ENCODE measurements around the gene RAD23A. TPM values are rescaled to one million over a fixed set of nuclear protein-coding genes. Genes with fewer than 3 reads are reported as not detected.

Gene RAD23A
- total RNA-seq, 2 donors from 2014 or later, result 146 to 207 TPM

GRCh38 chr19:12933287-12934072, 12.2 kb upstream of the RAD23A start, which contains the start of gene FARSA:
FARSA (minus strand) TSS chr19:12933711; CDS start chr19:12933696, 15 bp downstream.
- peaks cover 19 to 30% of the 10 kb centered on the region in 2 donors for H3K36me3 Mint-ChIP-seq
- ATAC-seq (peak; percentile 70 to 74), DNase-seq (ENCODE audit: low spot score in 2 of 2) (peak; percentile 87 to 89)
- H3K9me3 Mint-ChIP-seq, result no peaks in the 10 kb centered on the region
- H3K27ac Mint-ChIP-seq, result peak within 1 kb of the TSS; percentile 97 to 98

GRCh38 chr19:12935071-12935470, 10.6 kb upstream of the RAD23A start:
- no peak overlapping the region for H3K27ac Mint-ChIP-seq
- no peaks in the 10 kb centered on the region for H3K9me3 Mint-ChIP-seq
- no peak for ATAC-seq
- H3K36me3 Mint-ChIP-seq, result peaks cover 35 to 36% of the 10 kb centered on the region in 2 donors
- DNase-seq (ENCODE audit: low spot score in 2 of 2), result no peak

DNA sequence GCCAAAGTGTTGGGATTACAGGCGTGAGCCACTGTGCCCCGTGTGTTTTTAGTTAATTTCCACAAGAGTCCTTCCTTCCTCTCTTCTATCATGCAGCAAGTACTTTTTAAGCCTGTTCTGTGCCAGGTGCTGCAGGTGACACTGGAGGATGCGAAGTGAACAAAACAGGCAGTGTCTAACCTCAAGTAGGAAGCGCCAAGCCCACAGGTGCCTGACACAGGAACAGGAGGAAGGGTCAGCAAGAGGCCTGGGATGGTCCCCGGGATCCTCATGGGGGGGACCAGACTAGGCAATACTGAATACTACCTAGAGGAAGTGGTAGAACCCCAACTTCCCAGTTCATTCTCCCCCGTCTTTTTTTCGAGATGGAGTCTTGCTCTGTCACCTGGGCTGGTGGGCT, 9.1 kb upstream of the RAD23A start:
- no peak for DNase-seq (ENCODE audit: low spot score in 2 of 2)
- H3K9me3 Mint-ChIP-seq, result no peaks in the 10 kb centered on the region
- no peak overlapping the region for H3K27ac Mint-ChIP-seq
- ATAC-seq, result no peak
- H3K36me3 Mint-ChIP-seq, result peaks cover 45 to 49% of the 10 kb centered on the region in 2 donors

DNA sequence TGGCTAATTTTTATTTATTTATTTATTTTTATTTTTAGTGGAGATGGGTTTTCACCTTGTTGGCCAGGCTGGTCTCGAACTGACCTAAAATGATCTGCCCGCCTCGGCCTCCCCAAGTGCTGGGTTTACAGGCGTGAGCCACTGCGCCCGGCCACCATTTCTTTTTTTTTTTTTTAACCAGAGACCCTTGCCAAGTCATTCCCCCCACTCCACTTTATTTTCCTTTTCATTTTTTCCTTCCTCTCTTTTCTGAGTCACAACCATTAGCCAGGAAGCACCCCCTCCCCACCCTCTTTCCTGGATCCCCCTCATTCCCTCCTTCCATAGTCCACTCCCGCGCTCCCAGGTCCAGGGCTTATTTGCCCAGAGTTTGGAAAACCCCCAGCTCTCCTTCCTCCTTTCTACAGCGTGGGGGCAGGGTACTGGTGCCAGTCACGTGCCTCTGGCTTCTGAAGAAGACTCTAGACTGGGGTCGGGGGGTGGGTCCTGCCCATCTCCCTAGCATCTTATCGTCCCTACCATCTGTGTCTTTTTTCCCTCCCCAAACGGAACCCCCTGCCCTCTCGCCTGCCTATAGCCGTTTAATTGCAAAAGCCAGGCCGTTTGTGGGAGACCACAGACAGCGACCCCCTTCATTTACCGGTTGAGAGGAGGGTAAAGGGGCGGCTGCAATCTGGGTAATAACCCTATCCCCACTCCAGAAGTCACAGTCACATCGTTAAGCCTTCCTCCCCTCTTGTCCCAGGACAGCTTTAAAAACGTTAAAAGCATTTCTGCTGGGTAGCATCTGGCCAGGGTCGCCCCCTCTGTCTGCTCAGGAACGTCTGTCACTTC, 8.4 kb upstream of the RAD23A start:
- H3K27ac Mint-ChIP-seq, result peak overlapping the region; percentile 97 to 99
- no peaks in the 10 kb centered on the region for H3K9me3 Mint-ChIP-seq
- peaks cover 44 to 55% of the 10 kb centered on the region in 2 donors for H3K36me3 Mint-ChIP-seq
- DNase-seq (ENCODE audit: low spot score in 2 of 2) (peak in 1 of 2 donors; percentile 22), ATAC-seq (no peak)

GRCh38 chr19:12937927-12938778, 7.5 kb upstream of the RAD23A start, which contains the start of gene CALR:
CALR (plus strand) TSS chr19:12938609; CDS start chr19:12938680, 71 bp downstream.
- Mint-ChIP-seq H3K27ac (peak within 1 kb of the TSS; percentile 97 to 99), H3K36me3 (peaks cover 37 to 51% of the 10 kb centered on the region in 2 donors), H3K9me3 (no peaks in the 10 kb centered on the region)
- DNase-seq (ENCODE audit: low spot score in 2 of 2) (peak; percentile 99), ATAC-seq (peak; percentile 87 to 89)

- ATAC-seq, result peak; percentile 2
- Mint-ChIP-seq H3K27ac (peak overlapping the region; percentile 97 to 99), H3K9me3 (no peaks in the 10 kb centered on the region), H3K36me3 (peaks cover 36 to 52% of the 10 kb centered on the region in 2 donors)
- DNase-seq (ENCODE audit: low spot score in 2 of 2), result peak in 1 of 2 donors; percentile 40
These were observed 6.7 kb upstream of the RAD23A start for GRCh38 chr19:12938779-12939601.

GRCh38 chr19:12939975-12940423, 5.7 kb upstream of the RAD23A start:
- peak overlapping the region; percentile 97 to 99 for H3K27ac Mint-ChIP-seq
- no peak for ATAC-seq
- DNase-seq (ENCODE audit: low spot score in 2 of 2), result no peak
- H3K36me3 Mint-ChIP-seq, result peaks cover 40 to 61% of the 10 kb centered on the region in 2 donors
- no peaks in the 10 kb centered on the region for H3K9me3 Mint-ChIP-seq

- Mint-ChIP-seq H3K9me3 (no peaks in the 10 kb centered on the region), H3K36me3 (peaks cover 48 to 65% of the 10 kb centered on the region in 2 donors), H3K27ac (peak overlapping the region; percentile 97 to 99)
- DNase-seq (ENCODE audit: low spot score in 2 of 2), result no peak
- no peak for ATAC-seq
These were observed 4.8 kb upstream of the RAD23A start for GRCh38 chr19:12940897-12941296.

- Mint-ChIP-seq H3K9me3 (no peaks in the 10 kb centered on the region), H3K27ac (peak overlapping the region; percentile 42 to 79), H3K36me3 (peaks cover 58 to 75% of the 10 kb centered on the region in 2 donors)
- ATAC-seq, result no peak
- DNase-seq (ENCODE audit: low spot score in 2 of 2), result no peak
These were observed 2.1 kb upstream of the RAD23A start for GRCh38 chr19:12943437-12944044.

DNA sequence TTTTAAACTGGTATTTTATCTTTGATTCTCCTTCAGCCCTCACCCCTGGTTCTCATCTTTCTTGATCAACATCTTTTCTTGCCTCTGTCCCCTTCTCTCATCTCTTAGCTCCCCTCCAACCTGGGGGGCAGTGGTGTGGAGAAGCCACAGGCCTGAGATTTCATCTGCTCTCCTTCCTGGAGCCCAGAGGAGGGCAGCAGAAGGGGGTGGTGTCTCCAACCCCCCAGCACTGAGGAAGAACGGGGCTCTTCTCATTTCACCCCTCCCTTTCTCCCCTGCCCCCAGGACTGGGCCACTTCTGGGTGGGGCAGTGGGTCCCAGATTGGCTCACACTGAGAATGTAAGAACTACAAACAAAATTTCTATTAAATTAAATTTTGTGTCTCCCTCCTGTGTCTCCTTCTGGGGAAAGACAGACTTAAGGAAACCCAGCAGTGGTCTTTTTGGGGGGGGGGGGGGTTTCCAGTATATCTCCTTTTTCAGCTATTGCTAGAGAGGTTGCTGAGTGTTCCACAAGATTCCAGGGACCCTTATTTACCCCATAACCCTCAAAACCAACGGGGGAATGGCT, 1.5 kb upstream of the RAD23A start:
- ATAC-seq (no peak), DNase-seq (ENCODE audit: low spot score in 2 of 2) (no peak)
- Mint-ChIP-seq H3K9me3 (no peaks in the 10 kb centered on the region), H3K27ac (peak overlapping the region; percentile 97 to 100), H3K36me3 (peaks cover 52 to 69% of the 10 kb centered on the region in 2 donors)

GRCh38 chr19:12946092-12946721, 545 bp downstream of the RAD23A start:
- ATAC-seq, result peak; percentile 43 to 58
- H3K27ac Mint-ChIP-seq, result peak overlapping the region; percentile 97 to 98
- peak in 1 of 2 donors; percentile 59 for DNase-seq (ENCODE audit: low spot score in 2 of 2)
- H3K9me3 Mint-ChIP-seq, result no peaks in the 10 kb centered on the region
- peaks cover 45 to 61% of the 10 kb centered on the region in 2 donors for H3K36me3 Mint-ChIP-seq

GRCh38 chr19:12946731-12947496, 1.3 kb downstream of the RAD23A start:
- Mint-ChIP-seq H3K9me3 (no peaks in the 10 kb centered on the region), H3K27ac (peak overlapping the region; percentile 97 to 98), H3K36me3 (peaks cover 45 to 60% of the 10 kb centered on the region in 2 donors)
- ATAC-seq (no peak), DNase-seq (ENCODE audit: low spot score in 2 of 2) (no peak)

DNA sequence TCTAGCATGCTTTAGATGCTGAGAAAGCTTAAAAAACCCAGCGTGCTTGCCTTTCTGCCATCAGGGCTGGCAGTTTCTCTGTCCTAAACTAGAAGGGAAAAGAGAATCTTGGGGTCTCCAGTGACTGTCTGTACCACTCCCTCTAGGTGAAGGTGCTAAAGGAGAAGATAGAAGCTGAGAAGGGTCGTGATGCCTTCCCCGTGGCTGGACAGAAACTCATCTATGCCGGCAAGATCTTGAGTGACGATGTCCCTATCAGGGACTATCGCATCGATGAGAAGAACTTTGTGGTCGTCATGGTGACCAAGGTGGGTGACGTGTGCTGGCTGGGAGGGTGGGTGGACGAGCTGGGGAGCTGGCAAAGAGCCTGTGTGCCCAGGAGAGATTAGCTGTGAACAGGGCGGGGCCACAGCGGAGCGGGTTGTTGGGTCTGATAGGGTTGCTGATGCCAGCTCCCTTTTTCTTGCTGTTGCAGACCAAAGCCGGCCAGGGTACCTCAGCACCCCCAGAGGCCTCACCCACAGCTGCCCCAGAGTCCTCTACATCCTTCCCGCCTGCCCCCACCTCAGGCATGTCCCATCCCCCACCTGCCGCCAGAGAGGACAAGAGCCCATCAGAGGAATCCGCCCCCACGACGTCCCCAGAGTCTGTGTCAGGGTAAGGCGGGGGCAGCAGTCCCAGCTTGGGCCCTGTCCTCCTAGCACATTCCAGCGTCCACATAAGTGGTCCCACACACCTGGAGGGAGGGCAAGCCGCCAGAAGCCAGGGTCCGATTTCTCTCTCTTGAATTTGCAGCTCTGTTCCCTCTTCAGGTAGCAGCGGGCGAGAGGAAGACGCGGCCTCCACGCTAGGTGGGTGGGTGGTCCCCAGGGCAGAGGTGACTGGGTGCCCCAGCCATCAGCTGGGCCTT, 2.3 kb downstream of the RAD23A start:
- Mint-ChIP-seq H3K27ac (peak overlapping the region; percentile 53 to 98), H3K36me3 (peaks cover 45 to 58% of the 10 kb centered on the region in 2 donors), H3K9me3 (no peaks in the 10 kb centered on the region)
- DNase-seq (ENCODE audit: low spot score in 2 of 2) (no peak), ATAC-seq (no peak)

All from activated naive CD4-positive, alpha-beta T cell treated with anti-CD3 and anti-CD28 coated beads, Interleukin-2, amount 50 U/mL, for 72 hours (primary cell).